K562 (cell line): ENCODE measurements around the gene TIGAR. TPM values are rescaled to one million over a fixed set of nuclear protein-coding genes. Genes with fewer than 3 reads are reported as not detected.
A peak's percentile ranks its signal among the peaks of the same experiment; 100 is the strongest.

Source experiments
- BCOR ChIP-seq: fragments of 450-650 bp; IDR thresholded peaks from 2 replicates; pipeline ENCODE4 v1.6.1; 2016
- C11orf30 ChIP-seq: fragments of 450-650 bp; IDR thresholded peaks from 2 replicates; pipeline ENCODE4 v1.6.1; 2016; ENCODE audit warnings: low read depth, mild to moderate bottlenecking
- CC2D1A ChIP-seq: fragments of 450-650 bp; IDR thresholded peaks from 2 replicates; pipeline ENCODE4 v1.6.1; 2017; ENCODE audit warnings: mild to moderate bottlenecking
- CEBPB ChIP-seq: fragments of 450-650 bp; IDR thresholded peaks from 2 replicates; pipeline ENCODE4 v1.6.1; 2016; ENCODE audit warnings: missing genetic modification characterization, missing compliant biosample characterization
- ELF2 ChIP-seq: fragments of 250-450 bp; sonication (Bioruptor Pico); IDR thresholded peaks from 2 replicates; pipeline ENCODE4 v1.5.0; 2021; ENCODE audit warnings: mild to moderate bottlenecking
- FOXP1 ChIP-seq: sonication (generic); formaldehyde crosslinking; IDR thresholded peaks from 2 replicates; pipeline ENCODE4 v1.8.0; 2022; ENCODE audit warnings: mild to moderate bottlenecking, missing genetic modification reagents
- KAT7 ChIP-seq: sonication (generic); formaldehyde crosslinking; IDR thresholded peaks from 2 replicates; pipeline ENCODE4 v1.8.0; 2022; ENCODE audit warnings: missing genetic modification reagents, mild to moderate bottlenecking, borderline replicate concordance
- LARP7 ChIP-seq: fragments of 450-650 bp; IDR thresholded peaks from 2 replicates; pipeline ENCODE4 v1.6.1; 2016
- MAFF ChIP-seq: IDR thresholded peaks from 2 replicates; pipeline ENCODE4 v1.6.1; 2012; ENCODE audit warnings: low read length, improper control_type of control experiment
- MTA1 ChIP-seq: fragments of 450-650 bp; IDR thresholded peaks from 2 replicates; pipeline ENCODE4 v1.6.1; 2017; ENCODE audit warnings: borderline replicate concordance
- NCOA6 ChIP-seq: fragments of 450-650 bp; IDR thresholded peaks from 2 replicates; pipeline ENCODE4 v1.6.1; 2017; ENCODE audit warnings: mild to moderate bottlenecking
- POLR2G ChIP-seq: fragments of 200-400 bp; formaldehyde crosslinking; IDR thresholded peaks from 2 replicates; pipeline ENCODE4 v1.6.1; 2017; ENCODE audit warnings: low read depth, mild to moderate bottlenecking, antibody characterized with exemption, low read length, moderate library complexity
- RAD51 ChIP-seq: fragments of 450-650 bp; IDR thresholded peaks from 2 replicates; pipeline ENCODE4 v1.7.1; 2016; ENCODE audit warnings: low read depth, mild to moderate bottlenecking, borderline replicate concordance
- RHOXF2B ChIP-seq: fragments of 250-450 bp; sonication (Bioruptor Pico); conservative IDR thresholded peaks from 2 replicates; pipeline ENCODE4 v1.5.1; 2021
- SUPT5H ChIP-seq: fragments of 450-650 bp; IDR thresholded peaks from 2 replicates; pipeline ENCODE4 v1.6.1; 2016
- TAF7 ChIP-seq: fragments of 450-650 bp; IDR thresholded peaks from 2 replicates; pipeline ENCODE4 v1.6.1; 2016; ENCODE audit warnings: missing genetic modification characterization, missing compliant biosample characterization
- WHSC1 ChIP-seq: IDR thresholded peaks from one replicate; pipeline ENCODE4 v1.6.1; 2012; ENCODE audit warnings: low read length, control low read depth, inconsistent platforms
- ZNF239 ChIP-seq: fragments of 250-450 bp; sonication (Bioruptor Pico); IDR thresholded peaks from 2 replicates; pipeline ENCODE4 v1.4.0; 2020; ENCODE audit warnings: mild to moderate bottlenecking
- ZNF668 ChIP-seq: fragments of 250-450 bp; sonication (Bioruptor Pico); IDR thresholded peaks from 2 replicates; pipeline ENCODE4 v1.8.0; 2022; ENCODE audit warnings: mild to moderate bottlenecking, inconsistent platforms
- ZNF764 ChIP-seq: fragments of 250-450 bp; sonication (Bioruptor Pico); IDR thresholded peaks from 2 replicates; pipeline ENCODE4 v1.4.0; 2020; ENCODE audit warnings: low read depth, mild to moderate bottlenecking, moderate library complexity
- polyA plus RNA-seq, 8 experiments: library from polyadenylated mRNA; depleted of rRNA in 4 of 8; stranded (reverse) in 5 of 8; unstranded in 3 of 8; fragments of >200 nt; fragmentation: Nextera tagmentation in 2 of 8; fragmentation: Illumina TruSeq in 1 of 8; extraction: Ambion mirVana in 2 of 8; extraction: Trizol in 1 of 8; gene quantifications; 2 replicates each; pipeline versions ENCODE4 v1.2.1 to v1.2.3, GENCODE V29; 2011 to 2014; ENCODE audit warnings: inconsistent platforms in 1 of 8, missing spikeins in 1 of 8
- total RNA-seq, 7 experiments: library from RNA; depleted of rRNA in 6 of 7; stranded (reverse); fragments of >200 nt in 6 of 7; fragmentation: Illumina TruSeq in 2 of 7; extraction: Trizol in 2 of 7; gene quantifications; 2 replicates each; pipeline versions ENCODE4 v1.2.1 to v1.2.3, GENCODE V29; 2011 to 2021; ENCODE audit warnings: low replicate concordance in 1 of 7
- TF ChIP-seq, protein P1 (sequence below), 2 experiments: fragments of 200-800 bp in 1 of 2; sonication (Bioruptor generic) in 1 of 2; sonication (generic) in 1 of 2; formaldehyde crosslinking in 1 of 2; IDR thresholded peaks in 1 of 2; conservative IDR thresholded peaks in 1 of 2; 2 replicates each; pipeline versions ENCODE4 v1.5.0 to v1.6.1; 2016 to 2020; ENCODE audit warnings: missing compliant biosample characterization in 1 of 2, missing genetic modification characterization in 1 of 2, missing genetic modification reagents in 1 of 2
- TF ChIP-seq, protein P2 (sequence below), 2 experiments: fragments of 450-650 bp in 1 of 2; IDR thresholded peaks; 2 replicates each; pipeline ENCODE4 v1.6.1; 2011 to 2017; ENCODE audit warnings: low read depth in 2 of 2, antibody characterized with exemption in 1 of 2, borderline replicate concordance in 1 of 2, low read length in 1 of 2, mild to moderate bottlenecking in 1 of 2, mixed read lengths in 1 of 2; ENCODE audit not compliant: control insufficient read depth in 1 of 2
- TF ChIP-seq, protein P3 (sequence below): fragments of 250-450 bp; sonication (Bioruptor Pico); IDR thresholded peaks from 2 replicates; pipeline ENCODE4 v1.8.0; 2021; ENCODE audit warnings: mild to moderate bottlenecking, moderate library complexity

The TIGAR gene
- total and polyA plus RNA-seq, 9 of the 15 experiments (the other 6 are each of a cell fraction or from before 2014, with no cell fraction given), result 0.11 to 1.0 (median 0.53) TPM; not detected in 2

DNA sequence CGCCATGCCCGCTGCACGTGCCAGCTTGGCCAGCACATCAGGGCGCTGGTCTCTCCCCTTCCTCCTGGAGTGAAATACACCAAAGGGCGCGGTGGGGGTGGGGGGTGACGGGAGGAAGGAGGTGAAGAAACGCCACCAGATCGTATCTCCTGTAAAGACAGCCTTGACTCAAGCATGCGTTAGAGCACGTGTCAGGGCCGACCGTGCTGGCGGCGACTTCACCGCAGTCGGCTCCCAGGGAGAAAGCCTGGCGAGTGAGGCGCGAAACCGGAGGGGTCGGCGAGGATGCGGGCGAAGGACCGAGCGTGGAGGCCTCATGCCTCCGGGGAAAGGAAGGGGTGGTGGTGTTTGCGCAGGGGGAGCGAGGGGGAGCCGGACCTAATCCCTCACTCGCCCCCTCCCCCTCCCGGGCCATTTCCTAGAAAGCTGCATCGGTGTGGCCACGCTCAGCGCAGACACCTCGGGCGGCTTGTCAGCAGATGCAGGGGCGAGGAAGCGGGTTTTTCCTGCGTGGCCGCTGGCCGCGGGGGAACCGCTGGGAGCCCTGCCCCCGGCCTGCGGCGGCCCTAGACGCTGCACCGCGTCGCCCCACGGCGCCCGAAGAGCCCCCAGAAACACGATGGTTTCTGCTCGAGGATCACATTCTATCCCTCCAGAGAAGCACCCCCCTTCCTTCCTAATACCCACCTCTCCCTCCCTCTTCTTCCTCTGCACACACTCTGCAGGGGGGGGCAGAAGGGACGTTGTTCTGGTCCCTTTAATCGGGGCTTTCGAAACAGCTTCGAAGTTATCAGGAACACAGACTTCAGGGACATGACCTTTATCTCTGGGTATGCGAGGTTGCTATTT, 48.4 kb upstream of the TIGAR start (continued):
- TF ChIP-seq, protein P1, sequence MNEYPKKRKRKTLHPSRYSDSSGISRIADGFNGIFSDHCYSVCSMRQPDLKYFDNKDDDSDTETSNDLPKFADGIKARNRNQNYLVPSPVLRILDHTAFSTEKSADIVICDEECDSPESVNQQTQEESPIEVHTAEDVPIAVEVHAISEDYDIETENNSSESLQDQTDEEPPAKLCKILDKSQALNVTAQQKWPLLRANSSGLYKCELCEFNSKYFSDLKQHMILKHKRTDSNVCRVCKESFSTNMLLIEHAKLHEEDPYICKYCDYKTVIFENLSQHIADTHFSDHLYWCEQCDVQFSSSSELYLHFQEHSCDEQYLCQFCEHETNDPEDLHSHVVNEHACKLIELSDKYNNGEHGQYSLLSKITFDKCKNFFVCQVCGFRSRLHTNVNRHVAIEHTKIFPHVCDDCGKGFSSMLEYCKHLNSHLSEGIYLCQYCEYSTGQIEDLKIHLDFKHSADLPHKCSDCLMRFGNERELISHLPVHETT (CRISPR knock-in tag; conservative IDR thresholded peaks at IDR 0.05 in 1 of 2, IDR thresholded peaks at IDR 0.05 in 1 of 2), result no peak
- TF ChIP-seq RAD51 (peak; percentile 43; the same call in 1 of the 2 replicates), ZNF239 (CRISPR knock-in tag) (no peak), WHSC1 (no peak), ZNF764 (no peak), CC2D1A (no peak), RHOXF2B (no peak), NCOA6 (no peak), BCOR (peak; percentile 85), FOXP1 (CRISPR knock-in tag) (no peak), CEBPB (tag) (peak; percentile 54), MAFF (no peak), TAF7 (tag) (no peak), ELF2 (CRISPR knock-in tag) (no peak), ZNF668 (CRISPR knock-in tag) (no peak), LARP7 (no peak), SUPT5H (peak; percentile 65), KAT7 (no peak), C11orf30 (no peak), POLR2G (peak; percentile 93), MTA1 (no peak)
- TF ChIP-seq, protein P2, sequence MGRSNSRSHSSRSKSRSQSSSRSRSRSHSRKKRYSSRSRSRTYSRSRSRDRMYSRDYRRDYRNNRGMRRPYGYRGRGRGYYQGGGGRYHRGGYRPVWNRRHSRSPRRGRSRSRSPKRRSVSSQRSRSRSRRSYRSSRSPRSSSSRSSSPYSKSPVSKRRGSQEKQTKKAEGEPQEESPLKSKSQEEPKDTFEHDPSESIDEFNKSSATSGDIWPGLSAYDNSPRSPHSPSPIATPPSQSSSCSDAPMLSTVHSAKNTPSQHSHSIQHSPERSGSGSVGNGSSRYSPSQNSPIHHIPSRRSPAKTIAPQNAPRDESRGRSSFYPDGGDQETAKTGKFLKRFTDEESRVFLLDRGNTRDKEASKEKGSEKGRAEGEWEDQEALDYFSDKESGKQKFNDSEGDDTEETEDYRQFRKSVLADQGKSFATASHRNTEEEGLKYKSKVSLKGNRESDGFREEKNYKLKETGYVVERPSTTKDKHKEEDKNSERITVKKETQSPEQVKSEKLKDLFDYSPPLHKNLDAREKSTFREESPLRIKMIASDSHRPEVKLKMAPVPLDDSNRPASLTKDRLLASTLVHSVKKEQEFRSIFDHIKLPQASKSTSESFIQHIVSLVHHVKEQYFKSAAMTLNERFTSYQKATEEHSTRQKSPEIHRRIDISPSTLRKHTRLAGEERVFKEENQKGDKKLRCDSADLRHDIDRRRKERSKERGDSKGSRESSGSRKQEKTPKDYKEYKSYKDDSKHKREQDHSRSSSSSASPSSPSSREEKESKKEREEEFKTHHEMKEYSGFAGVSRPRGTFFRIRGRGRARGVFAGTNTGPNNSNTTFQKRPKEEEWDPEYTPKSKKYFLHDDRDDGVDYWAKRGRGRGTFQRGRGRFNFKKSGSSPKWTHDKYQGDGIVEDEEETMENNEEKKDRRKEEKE (IDR thresholded peaks at IDR 0.05; ENCODE audit: borderline replicate concordance in 1 of 2, control insufficient read depth in 1 of 2, low read depth in 2 of 2, low read length in 1 of 2), result no peak
- TF ChIP-seq, protein P3, sequence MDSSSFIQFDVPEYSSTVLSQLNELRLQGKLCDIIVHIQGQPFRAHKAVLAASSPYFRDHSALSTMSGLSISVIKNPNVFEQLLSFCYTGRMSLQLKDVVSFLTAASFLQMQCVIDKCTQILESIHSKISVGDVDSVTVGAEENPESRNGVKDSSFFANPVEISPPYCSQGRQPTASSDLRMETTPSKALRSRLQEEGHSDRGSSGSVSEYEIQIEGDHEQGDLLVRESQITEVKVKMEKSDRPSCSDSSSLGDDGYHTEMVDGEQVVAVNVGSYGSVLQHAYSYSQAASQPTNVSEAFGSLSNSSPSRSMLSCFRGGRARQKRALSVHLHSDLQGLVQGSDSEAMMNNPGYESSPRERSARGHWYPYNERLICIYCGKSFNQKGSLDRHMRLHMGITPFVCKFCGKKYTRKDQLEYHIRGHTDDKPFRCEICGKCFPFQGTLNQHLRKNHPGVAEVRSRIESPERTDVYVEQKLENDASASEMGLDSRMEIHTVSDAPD, result no peak
